Upper lobe of right lung (tissue), 1 donor: ENCODE data around the gene SMCO3. TPM values are rescaled to one million over a fixed set of nuclear protein-coding genes. Genes with fewer than 3 reads are reported as not detected.

Experiments
- ATAC-seq: fragments of 200-7000 bp; cut with Tn5 transposase; one replicate; pipeline ENCODE4 v1.9.1; 2020; ENCODE audit warnings: mild to moderate bottlenecking, moderate library complexity
- DNase-seq: peaks from one replicate; pipeline ENCODE4 v3.0.0-alpha.2; 2020
- H3K27ac ChIP-seq: fragments of 200-600 bp; one replicate; pipeline ENCODE4 v1.8.0; 2022
- H3K27me3 ChIP-seq: fragments of 200-600 bp; one replicate; pipeline ENCODE4 v1.8.0; 2022; ENCODE audit warnings: mild to moderate bottlenecking
- H3K36me3 ChIP-seq: fragments of 200-600 bp; one replicate; pipeline ENCODE4 v1.8.0; 2022
- H3K4me1 ChIP-seq: fragments of 200-600 bp; one replicate; pipeline ENCODE4 v1.8.0; 2022
- H3K4me3 ChIP-seq: fragments of 200-600 bp; one replicate; pipeline ENCODE4 v1.8.0; 2022; ENCODE audit warnings: mild to moderate bottlenecking
- H3K9me3 ChIP-seq: fragments of 200-600 bp; one replicate; pipeline ENCODE4 v1.8.0; 2022
- CTCF ChIP-seq: fragments of 200-600 bp; IDR thresholded peaks from one replicate; pipeline ENCODE4 v1.8.0; 2022; ENCODE audit warnings: antibody characterized with exemption
- intact Hi-C: fragments of 100-400 bp; cut with DNase I; formaldehyde crosslinking; loops from one replicate; pipeline ENCODE4 v1.11.0; 2022
- total RNA-seq: library from RNA; stranded (reverse); fragmentation: NEBNext Ultra II Directional; extraction: Animal tissue kit (Norgen Biotek cat#: 25700); gene quantifications from one replicate; pipeline ENCODE4 v1.2.1, GENCODE V29; 2021
- donor health status: DM: no; HTN: yes; CAD: no; lungs with severe emphysema.

The SMCO3 gene
- total RNA-seq, 1 donor from 2014 or later, result 1.9 TPM

- Histone ChIP-seq H3K27ac (no peak overlapping the region), H3K9me3 (no peaks in the 10 kb centered on the region), H3K4me1 (peaks cover 7% of the 10 kb centered on the region), H3K27me3 (no peaks in the 10 kb centered on the region), H3K36me3 (no peaks in the 10 kb centered on the region), H3K4me3 (no peak overlapping the region)
- ATAC-seq (peak; percentile 54), DNase-seq (no peak)
- intact Hi-C loops, result no loop called here
- peak; percentile 34 for TF ChIP-seq CTCF
These were observed 3.0 kb downstream of the SMCO3 start for GRCh38 chr12:14810953-14811483.

GRCh38 chr12:14810167-14810952 lies 3.6 kb downstream of the SMCO3 start:
- DNase-seq, result no peak
- no peak overlapping the region for H3K27ac ChIP-seq
- peaks cover 7% of the 10 kb centered on the region for H3K4me1 ChIP-seq
- ATAC-seq, result peak; percentile 86
- H3K9me3 ChIP-seq, result no peaks in the 10 kb centered on the region
- H3K27me3 ChIP-seq, result no peaks in the 10 kb centered on the region
- no peaks in the 10 kb centered on the region for H3K36me3 ChIP-seq
- intact Hi-C loops, result no loop called here
- TF ChIP-seq CTCF, result no peak
- H3K4me3 ChIP-seq, result peak overlapping the region; percentile 13

- Histone ChIP-seq H3K9me3 (no peaks in the 10 kb centered on the region), H3K27me3 (no peaks in the 10 kb centered on the region), H3K27ac (peak overlapping the region; percentile 75), H3K36me3 (peaks cover 12% of the 10 kb centered on the region), H3K4me1 (peaks cover 18% of the 10 kb centered on the region), H3K4me3 (peak overlapping the region; percentile 96)
- DNase-seq, result no peak
- ATAC-seq, result no peak
- intact Hi-C loops, result no loop called here
- no peak for TF ChIP-seq CTCF
These were observed 10.2 kb downstream of the SMCO3 start for GRCh38 chr12:14803830-14804160.

- Histone ChIP-seq H3K9me3 (no peaks in the 10 kb centered on the region), H3K36me3 (peaks cover 17% of the 10 kb centered on the region), H3K27me3 (no peaks in the 10 kb centered on the region), H3K4me3 (peak within 1 kb of the TSS; percentile 96), H3K27ac (peak within 1 kb of the TSS; percentile 96), H3K4me1 (peaks cover 18% of the 10 kb centered on the region)
- ATAC-seq (peak; percentile 100), DNase-seq (peak; percentile 93)
- no peak for TF ChIP-seq CTCF
- intact Hi-C loops, result no loop called here
These were observed 10.8 kb downstream of the SMCO3 start, which contains the start of the genes C12orf60 and WBP11 for GRCh38 chr12:14803011-14803829. C12orf60 (plus strand) TSS chr12:14803670; CDS start chr12:14822936, 19,266 bp downstream. WBP11 (minus strand) TSS chr12:14803478; CDS start chr12:14801383, 2,095 bp downstream.

- no peak for TF ChIP-seq CTCF
- intact Hi-C loops, result no loop called here
- ATAC-seq (no peak), DNase-seq (no peak)
- Histone ChIP-seq H3K36me3 (peaks cover 23% of the 10 kb centered on the region), H3K27ac (peak overlapping the region; percentile 96), H3K4me3 (peak overlapping the region; percentile 96), H3K27me3 (no peaks in the 10 kb centered on the region), H3K4me1 (peaks cover 18% of the 10 kb centered on the region), H3K9me3 (no peaks in the 10 kb centered on the region)
These were observed 11.3 kb downstream of the SMCO3 start for GRCh38 chr12:14802721-14803010.
